Ascending aorta (tissue), 2 donors: ENCODE measurements around the gene UBA3. TPM values are rescaled to one million over a fixed set of nuclear protein-coding genes. Genes with fewer than 3 reads are reported as not detected.

Experiments
- DNase-seq, 2 donors: peaks; one replicate each; pipeline ENCODE4 v3.0.0-alpha.2; 2019; ENCODE audit warnings: low spot score in 2 of 2
- H3K27ac ChIP-seq, 2 donors: fragments of 200-600 bp; sonication (generic); one replicate each; pipeline ENCODE4 v1.5.1; 2016 to 2017; ENCODE audit warnings: mild to moderate bottlenecking in 1 of 2
- H3K27me3 ChIP-seq: fragments of 200-600 bp; sonication (generic); one replicate; pipeline ENCODE4 v1.5.1; 2017
- H3K36me3 ChIP-seq, 2 donors: fragments of 200-600 bp; sonication (generic); one replicate each; pipeline ENCODE4 v1.5.1; 2016
- H3K4me1 ChIP-seq, 2 donors: fragments of 200-600 bp; sonication (generic); one replicate each; pipeline ENCODE4 v1.5.1; 2016 to 2017; ENCODE audit warnings: mild to moderate bottlenecking in 1 of 2
- H3K4me3 ChIP-seq, 2 donors: fragments of 200-600 bp; sonication (generic); one replicate each; pipeline ENCODE4 v1.5.1; 2016 to 2017; ENCODE audit warnings: mild to moderate bottlenecking in 1 of 2
- H3K9me3 ChIP-seq, 2 donors: fragments of 200-600 bp; sonication (generic); one replicate each; pipeline ENCODE4 v1.5.1; 2016
- intact Hi-C: fragments of 100-400 bp; cut with DNase I; formaldehyde crosslinking; loops from one replicate; pipeline ENCODE4 v1.15.1; 2023
- total RNA-seq: library from RNA; depleted of rRNA; stranded (reverse); fragments of >200 nt; gene quantifications from one replicate; pipeline ENCODE4 v1.1.0, GENCODE V29; 2016
- TF ChIP-seq, protein P1 (sequence below), 3 experiments: fragments of 200-600 bp in 2 of 3; fragments of 450-650 bp in 1 of 3; sonication (generic) in 2 of 3; IDR thresholded peaks; one replicate each; pipeline ENCODE4 v1.5.1; 2016 to 2019; ENCODE audit warnings: antibody characterized with exemption in 3 of 3, mild to moderate bottlenecking in 1 of 3, moderate library complexity in 1 of 3

Gene UBA3
- total RNA-seq, 1 donor from 2014 or later, result 18.2 TPM

DNA sequence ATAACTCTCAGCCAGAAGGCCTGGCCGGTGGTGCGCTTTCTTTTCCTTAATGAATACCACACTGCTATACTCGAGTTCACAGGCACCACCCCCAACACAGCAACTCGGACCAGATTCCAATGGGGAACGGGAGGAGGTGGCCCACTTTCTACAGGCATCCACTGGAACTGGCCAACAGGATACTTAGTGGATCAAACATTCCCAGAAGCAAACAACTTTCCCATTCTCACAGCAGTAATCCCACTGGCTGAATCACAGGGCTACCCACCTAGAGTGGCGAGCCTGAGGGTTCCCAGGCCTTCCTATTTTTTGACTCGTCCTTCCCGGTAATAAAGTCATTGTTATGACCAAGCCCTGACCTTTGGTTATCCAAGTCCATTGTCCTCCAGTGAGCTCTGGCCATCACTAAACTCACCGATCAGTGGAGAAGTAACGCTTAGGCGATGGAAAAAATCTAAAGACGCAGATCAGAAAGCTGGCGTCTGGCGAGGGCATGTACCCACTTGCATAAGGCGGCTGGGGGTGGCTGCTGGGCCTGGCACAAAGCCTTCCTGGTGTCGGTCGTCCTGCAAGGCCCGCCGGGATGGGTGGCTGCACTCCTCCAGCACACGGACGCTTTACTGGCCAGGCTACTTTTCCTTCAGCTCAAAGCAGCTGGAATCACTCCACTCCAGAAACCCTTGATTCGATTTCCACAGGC, 67.9 kb downstream of the UBA3 start:
- TF ChIP-seq, protein P1, sequence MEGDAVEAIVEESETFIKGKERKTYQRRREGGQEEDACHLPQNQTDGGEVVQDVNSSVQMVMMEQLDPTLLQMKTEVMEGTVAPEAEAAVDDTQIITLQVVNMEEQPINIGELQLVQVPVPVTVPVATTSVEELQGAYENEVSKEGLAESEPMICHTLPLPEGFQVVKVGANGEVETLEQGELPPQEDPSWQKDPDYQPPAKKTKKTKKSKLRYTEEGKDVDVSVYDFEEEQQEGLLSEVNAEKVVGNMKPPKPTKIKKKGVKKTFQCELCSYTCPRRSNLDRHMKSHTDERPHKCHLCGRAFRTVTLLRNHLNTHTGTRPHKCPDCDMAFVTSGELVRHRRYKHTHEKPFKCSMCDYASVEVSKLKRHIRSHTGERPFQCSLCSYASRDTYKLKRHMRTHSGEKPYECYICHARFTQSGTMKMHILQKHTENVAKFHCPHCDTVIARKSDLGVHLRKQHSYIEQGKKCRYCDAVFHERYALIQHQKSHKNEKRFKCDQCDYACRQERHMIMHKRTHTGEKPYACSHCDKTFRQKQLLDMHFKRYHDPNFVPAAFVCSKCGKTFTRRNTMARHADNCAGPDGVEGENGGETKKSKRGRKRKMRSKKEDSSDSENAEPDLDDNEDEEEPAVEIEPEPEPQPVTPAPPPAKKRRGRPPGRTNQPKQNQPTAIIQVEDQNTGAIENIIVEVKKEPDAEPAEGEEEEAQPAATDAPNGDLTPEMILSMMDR (IDR thresholded peaks at IDR 0.05), result no peak
- peak overlapping the region; percentile 77 to 91 for H3K4me3 ChIP-seq
- peak in 1 of 2 donors; percentile 83 for DNase-seq
- peaks cover 0 to 10% of the 10 kb centered on the region in 2 donors for H3K36me3 ChIP-seq
- intact Hi-C loops, result no loop called here
- H3K27me3 ChIP-seq, result no peaks in the 10 kb centered on the region
- H3K27ac ChIP-seq, result peak overlapping the region; percentile 99 to 100
- H3K9me3 ChIP-seq, result no peaks in the 10 kb centered on the region
- peaks cover 0 to 35% of the 10 kb centered on the region in 2 donors for H3K4me1 ChIP-seq

DNA sequence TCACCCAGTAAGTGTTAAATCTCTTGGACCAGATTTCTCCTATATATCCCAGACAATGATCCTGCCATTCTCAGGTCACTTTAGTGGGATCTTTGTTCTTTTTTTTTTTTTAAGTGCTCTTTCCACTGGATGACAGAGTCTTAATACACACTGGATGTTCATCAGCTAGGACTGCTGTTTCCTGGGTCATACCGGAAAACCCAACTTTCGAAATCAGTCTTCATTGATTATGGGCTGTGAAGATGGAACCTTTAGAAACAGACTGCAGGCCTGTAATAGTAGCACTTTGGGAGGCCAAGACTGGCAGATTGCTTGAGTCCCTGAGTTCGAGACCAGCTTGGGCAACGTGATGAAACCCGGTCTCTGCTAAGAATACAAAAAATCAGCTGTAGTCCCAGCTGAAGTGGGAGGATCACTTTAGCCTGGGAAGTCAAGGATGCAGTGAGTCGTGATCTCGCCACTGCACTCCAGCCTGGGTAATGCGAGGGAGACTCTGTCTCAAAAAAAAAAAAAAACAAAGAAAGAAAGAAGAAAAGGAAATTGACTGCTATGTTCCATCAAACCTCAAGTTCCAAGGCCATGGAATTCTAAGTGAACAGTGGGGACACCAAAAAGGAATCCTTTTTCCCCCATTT, 69.0 kb downstream of the UBA3 start:
- TF ChIP-seq, protein P1 (IDR thresholded peaks at IDR 0.05), result no peak
- no peak for DNase-seq
- intact Hi-C loops, result no loop called here
- peak overlapping the region; percentile 77 to 91 for H3K4me3 ChIP-seq
- H3K9me3 ChIP-seq, result no peaks in the 10 kb centered on the region
- peak overlapping the region; percentile 99 to 100 for H3K27ac ChIP-seq
- H3K36me3 ChIP-seq, result peaks cover 5 to 17% of the 10 kb centered on the region in 2 donors
- no peaks in the 10 kb centered on the region for H3K27me3 ChIP-seq
- peaks cover 0 to 43% of the 10 kb centered on the region in 2 donors for H3K4me1 ChIP-seq

DNA sequence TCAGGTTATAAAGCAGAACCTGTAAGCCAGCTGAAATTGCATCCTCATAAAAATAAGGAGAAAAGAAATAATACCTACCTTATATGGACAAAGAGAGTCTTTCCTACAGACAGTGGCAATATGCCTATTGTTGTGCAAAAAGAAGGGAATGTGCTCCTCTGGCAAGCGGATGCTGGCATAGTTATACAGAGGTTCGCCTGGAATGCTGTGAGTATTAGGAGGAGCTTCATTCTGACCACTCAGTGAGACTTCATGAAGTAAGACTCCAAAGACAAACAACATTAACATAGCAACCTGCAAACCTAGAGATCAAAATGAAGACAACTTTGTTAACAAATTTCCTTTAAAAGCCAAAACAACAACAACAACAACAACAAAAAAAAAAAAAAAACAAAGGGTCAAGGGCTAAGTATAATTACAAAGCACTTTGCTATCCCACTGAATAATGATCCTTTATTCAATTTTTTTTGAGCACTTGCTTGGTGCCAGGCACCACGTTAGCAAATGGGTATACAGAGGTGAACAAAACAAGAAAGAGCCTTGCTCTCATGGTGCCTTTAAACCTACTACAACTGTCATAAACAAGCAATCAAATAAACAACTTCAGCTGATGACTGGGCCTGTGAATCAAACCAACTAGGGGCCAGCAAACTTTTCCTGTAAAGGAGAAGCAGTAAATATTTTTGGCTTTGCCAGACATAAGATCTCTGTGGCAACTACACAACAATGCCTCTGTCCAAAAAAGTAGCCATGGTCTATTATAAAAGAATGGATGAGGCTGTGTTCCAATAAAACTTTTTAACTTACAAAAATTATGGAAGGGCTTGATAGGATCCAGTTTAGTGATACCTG, 70.4 kb downstream of the UBA3 start:
- Histone ChIP-seq H3K4me3 (peak overlapping the region; percentile 3 to 91), H3K27me3 (no peaks in the 10 kb centered on the region), H3K27ac (peak overlapping the region; percentile 99 to 100)

DNA sequence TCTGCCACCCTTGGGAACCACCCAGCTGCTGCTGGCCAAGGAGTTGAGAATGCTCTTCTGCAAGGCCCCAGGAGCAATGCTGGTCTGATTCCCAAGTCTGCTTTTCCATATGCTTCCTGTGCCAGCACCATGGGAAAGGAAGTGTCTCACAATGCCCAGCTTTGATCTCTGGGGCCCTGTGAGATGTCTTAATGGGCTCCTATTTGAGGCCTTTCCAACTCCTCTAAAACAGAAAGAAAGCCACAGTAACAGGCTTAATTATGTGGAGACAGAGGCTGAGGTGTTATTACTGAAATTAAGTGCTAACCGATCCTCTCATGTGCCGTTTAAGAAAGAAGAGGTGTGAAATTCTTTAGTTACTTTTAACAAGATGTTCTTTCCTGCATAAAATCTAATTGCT, 71.2 kb downstream of the UBA3 start:
- Histone ChIP-seq H3K4me1 (peaks cover 3 to 43% of the 10 kb centered on the region in 2 donors), H3K27me3 (no peaks in the 10 kb centered on the region), H3K36me3 (peaks cover 13 to 33% of the 10 kb centered on the region in 2 donors), H3K4me3 (peak overlapping the region in 1 of 2 donors; percentile 91), H3K27ac (peak overlapping the region; percentile 99 to 100), H3K9me3 (no peaks in the 10 kb centered on the region)
- no peak for DNase-seq
- intact Hi-C loops, result no loop called here
- TF ChIP-seq, protein P1 (IDR thresholded peaks at IDR 0.05), result no peak

More for the DNA sequence above, 70.4 kb downstream of the UBA3 start:
- DNase-seq, result peak in 1 of 2 donors; percentile 79
- Histone ChIP-seq H3K36me3 (peaks cover 5 to 29% of the 10 kb centered on the region in 2 donors), H3K9me3 (no peaks in the 10 kb centered on the region), H3K4me1 (peaks cover 3 to 45% of the 10 kb centered on the region in 2 donors)
- TF ChIP-seq, protein P1 (IDR thresholded peaks at IDR 0.05), result no peak
- intact Hi-C loops, result no loop called here

DNA sequence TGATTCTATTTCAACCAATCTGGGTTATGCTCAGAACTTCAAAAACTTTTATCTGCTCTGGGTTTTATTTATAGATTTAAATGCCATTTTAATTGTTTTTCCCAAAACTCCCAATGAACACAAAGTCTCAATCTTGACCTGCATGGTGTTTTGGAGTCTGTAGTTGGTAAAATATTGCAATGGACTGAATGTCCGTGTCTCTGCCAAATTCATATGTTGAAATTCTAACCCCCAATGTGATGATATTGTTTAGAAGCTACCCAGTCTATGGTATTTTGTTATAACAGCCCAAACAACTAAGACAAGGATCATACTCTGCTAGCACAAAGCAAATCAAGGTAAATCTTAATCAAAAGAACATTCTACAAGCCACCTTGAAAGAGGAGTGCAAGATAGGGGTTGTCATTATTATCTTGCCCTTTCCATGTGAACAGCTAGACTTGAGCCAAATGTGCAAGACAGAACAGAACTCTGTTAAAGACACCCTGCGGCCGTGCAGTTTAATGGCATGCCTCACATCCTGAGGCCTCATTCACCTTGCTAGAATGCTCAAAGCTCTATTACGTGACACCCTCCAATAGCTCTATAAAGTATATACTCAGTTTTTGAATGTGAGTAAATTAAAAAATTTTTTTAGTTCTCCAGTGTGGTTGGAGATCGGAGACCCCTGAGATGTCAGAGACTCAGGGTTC, 74.2 kb downstream of the UBA3 start:
- Histone ChIP-seq H3K27ac (peak overlapping the region; percentile 31 to 57), H3K9me3 (no peaks in the 10 kb centered on the region), H3K36me3 (peaks cover 38 to 63% of the 10 kb centered on the region in 2 donors), H3K27me3 (no peaks in the 10 kb centered on the region), H3K4me3 (peak overlapping the region in 1 of 2 donors; percentile 16), H3K4me1 (peaks cover 3 to 35% of the 10 kb centered on the region in 2 donors)
- no peak for DNase-seq
- TF ChIP-seq, protein P1 (IDR thresholded peaks at IDR 0.05), result no peak
- intact Hi-C loops, result no loop called here
